A673 (cell line): ENCODE results near the gene PSTPIP1.

Experiments used
- EZH2 ChIP-seq: fragments of 200-600 bp; sonication (generic); IDR thresholded peaks from 2 replicates; pipeline ENCODE4 v1.6.1; 2017; ENCODE audit warnings: borderline replicate concordance, low read depth, mild to moderate bottlenecking, mixed read lengths, antibody characterized with exemption, low read length; ENCODE audit not compliant: poor library complexity, severe bottlenecking
- TF ChIP-seq, protein P1 (sequence below): fragments of 300-800, 200-600 bp; sonication (generic); conservative IDR thresholded peaks from 2 replicates; pipeline ENCODE4 v1.5.1; 2017; ENCODE audit warnings: low read depth, mild to moderate bottlenecking, antibody characterized with exemption, low read length, moderate library complexity, mixed read lengths

DNA sequence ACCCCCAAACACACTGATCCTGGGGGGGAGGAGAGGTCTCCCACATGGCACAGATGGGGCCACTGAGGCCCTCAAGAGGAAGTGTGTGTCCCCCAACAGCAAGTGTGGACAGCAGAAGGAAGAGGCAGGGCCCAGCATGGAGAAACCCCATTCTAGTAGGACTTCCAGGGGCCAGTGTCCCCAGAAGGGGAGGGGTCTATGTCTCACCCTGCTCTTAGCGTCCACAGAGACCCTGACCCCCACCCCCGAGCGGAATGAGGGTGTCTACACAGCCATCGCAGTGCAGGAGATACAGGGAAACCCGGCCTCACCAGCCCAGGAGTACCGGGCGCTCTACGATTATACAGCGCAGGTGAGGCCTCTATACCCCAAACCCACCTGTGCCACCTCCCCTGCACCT, 40.7 kb downstream of the PSTPIP1 start:
- TF ChIP-seq, protein P1, sequence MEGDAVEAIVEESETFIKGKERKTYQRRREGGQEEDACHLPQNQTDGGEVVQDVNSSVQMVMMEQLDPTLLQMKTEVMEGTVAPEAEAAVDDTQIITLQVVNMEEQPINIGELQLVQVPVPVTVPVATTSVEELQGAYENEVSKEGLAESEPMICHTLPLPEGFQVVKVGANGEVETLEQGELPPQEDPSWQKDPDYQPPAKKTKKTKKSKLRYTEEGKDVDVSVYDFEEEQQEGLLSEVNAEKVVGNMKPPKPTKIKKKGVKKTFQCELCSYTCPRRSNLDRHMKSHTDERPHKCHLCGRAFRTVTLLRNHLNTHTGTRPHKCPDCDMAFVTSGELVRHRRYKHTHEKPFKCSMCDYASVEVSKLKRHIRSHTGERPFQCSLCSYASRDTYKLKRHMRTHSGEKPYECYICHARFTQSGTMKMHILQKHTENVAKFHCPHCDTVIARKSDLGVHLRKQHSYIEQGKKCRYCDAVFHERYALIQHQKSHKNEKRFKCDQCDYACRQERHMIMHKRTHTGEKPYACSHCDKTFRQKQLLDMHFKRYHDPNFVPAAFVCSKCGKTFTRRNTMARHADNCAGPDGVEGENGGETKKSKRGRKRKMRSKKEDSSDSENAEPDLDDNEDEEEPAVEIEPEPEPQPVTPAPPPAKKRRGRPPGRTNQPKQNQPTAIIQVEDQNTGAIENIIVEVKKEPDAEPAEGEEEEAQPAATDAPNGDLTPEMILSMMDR = no peak
- no peak for TF ChIP-seq EZH2
